Epithelial cell of esophagus (primary cell): ENCODE results near the gene ARHGEF18.

Experiments used
- DNase-seq: peaks from one replicate; pipeline ENCODE4 v3.0.0; 2010; ENCODE audit warnings: low read depth
- H3K4me3 ChIP-seq: 2 replicates; pipeline ENCODE4 v1.5.1; 2011; ENCODE audit warnings: mild to moderate bottlenecking, low read length, control low read depth
- TF ChIP-seq, protein P1 (sequence below): IDR thresholded peaks from 2 replicates; pipeline ENCODE4 v1.5.1; 2011; ENCODE audit warnings: low read depth, mild to moderate bottlenecking, low read length, control low read depth, inconsistent platforms; ENCODE audit not compliant: insufficient read depth; ENCODE audit errors: missing control alignments

The ARHGEF18 gene

DNA sequence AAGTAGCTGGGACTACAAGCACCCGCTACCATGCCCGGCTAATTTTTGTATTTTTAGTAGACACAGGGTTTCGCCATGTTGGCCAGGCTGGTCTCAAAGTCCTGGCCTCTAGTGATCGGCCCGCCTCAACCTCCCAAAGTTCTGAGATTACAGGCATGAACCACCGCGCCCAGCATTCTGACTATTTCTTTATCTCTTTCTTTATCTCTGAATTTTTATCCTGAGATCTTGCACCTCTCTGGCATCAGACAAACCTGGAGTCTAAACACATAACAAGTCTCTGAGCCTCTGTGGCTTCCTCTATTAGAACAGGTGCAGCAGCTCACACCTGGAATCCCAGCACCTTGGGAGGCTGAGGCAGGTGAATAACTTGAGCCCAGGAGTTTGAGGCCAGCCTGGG, 28.5 kb downstream of the ARHGEF18 start:
- TF ChIP-seq, protein P1, sequence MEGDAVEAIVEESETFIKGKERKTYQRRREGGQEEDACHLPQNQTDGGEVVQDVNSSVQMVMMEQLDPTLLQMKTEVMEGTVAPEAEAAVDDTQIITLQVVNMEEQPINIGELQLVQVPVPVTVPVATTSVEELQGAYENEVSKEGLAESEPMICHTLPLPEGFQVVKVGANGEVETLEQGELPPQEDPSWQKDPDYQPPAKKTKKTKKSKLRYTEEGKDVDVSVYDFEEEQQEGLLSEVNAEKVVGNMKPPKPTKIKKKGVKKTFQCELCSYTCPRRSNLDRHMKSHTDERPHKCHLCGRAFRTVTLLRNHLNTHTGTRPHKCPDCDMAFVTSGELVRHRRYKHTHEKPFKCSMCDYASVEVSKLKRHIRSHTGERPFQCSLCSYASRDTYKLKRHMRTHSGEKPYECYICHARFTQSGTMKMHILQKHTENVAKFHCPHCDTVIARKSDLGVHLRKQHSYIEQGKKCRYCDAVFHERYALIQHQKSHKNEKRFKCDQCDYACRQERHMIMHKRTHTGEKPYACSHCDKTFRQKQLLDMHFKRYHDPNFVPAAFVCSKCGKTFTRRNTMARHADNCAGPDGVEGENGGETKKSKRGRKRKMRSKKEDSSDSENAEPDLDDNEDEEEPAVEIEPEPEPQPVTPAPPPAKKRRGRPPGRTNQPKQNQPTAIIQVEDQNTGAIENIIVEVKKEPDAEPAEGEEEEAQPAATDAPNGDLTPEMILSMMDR = no peak
- no peak overlapping the region for H3K4me3 ChIP-seq
- no peak for DNase-seq

DNA sequence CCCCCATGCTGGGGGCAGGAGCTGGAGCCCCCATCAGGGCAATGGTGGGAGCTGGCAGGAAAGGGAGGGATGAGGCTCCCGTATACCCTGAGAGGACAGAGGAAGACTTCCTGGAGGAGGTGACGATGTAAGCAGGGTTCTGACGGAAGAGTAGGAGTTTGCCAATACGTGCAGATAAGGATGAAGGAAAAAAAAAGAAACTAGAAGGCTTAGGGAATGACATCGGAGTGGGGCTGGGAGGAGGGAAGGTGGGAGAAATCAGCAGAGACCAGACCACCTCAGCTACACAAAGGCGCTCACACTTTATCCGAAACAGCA, 32.3 kb downstream of the ARHGEF18 start:
- DNase-seq = no peak
- H3K4me3 ChIP-seq = no peak overlapping the region
- TF ChIP-seq, protein P1 = no peak

DNA sequence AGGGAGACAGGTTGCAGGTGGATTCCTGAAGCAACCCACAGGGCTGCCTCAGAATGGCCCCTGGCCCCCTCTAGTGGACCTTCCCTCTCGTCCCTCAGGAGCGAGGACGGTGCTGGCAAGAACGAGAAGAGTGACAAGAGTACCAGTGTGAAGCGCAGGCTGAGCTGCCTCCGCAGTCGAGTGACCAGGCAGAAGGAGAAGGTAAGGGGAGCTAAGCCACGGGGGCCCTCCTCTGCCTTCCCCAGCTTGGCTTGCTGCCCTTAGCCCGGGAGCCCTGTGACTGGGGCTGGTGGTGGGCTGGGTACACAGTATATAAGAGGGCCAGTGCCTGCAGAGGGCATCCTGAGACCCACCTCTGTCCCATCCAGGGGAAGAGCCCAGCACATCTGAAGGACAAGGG, 34.0 kb downstream of the ARHGEF18 start:
- no peak overlapping the region for H3K4me3 ChIP-seq
- TF ChIP-seq, protein P1 = no peak
- no peak for DNase-seq

DNA sequence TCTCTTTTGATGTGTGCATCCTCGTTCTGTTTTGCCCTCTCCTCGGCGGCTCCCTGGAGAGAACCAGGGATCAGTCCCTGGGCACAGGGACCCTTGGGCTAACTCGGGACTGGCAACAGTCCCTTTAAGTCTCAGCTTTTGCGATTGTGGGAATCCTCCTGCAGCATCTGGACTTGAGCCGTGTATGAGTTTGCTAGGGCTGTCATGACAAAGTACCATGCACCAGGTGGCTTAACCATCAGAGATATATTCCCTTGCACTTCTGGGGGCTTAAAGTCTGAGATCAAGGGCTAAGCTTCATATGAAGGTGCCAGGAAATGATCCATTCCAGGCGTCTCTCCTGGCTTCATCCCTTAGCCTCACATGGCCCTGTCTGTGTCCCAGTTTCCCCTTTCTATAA, 34.5 kb downstream of the ARHGEF18 start:
- TF ChIP-seq, protein P1 = no peak
- DNase-seq = no peak
- no peak overlapping the region for H3K4me3 ChIP-seq

- TF ChIP-seq, protein P1 = no peak
- H3K4me3 ChIP-seq = no peak overlapping the region
- DNase-seq = no peak
Measured at GRCh38 chr19:7385062-7385461, 36.3 kb downstream of the ARHGEF18 start.

- H3K4me3 ChIP-seq = no peak overlapping the region
- TF ChIP-seq, protein P1 = peak; percentile 23
- DNase-seq = peak; percentile 30
Measured at GRCh38 chr19:7386308-7386707, 37.6 kb downstream of the ARHGEF18 start.

GRCh38 chr19:7386769-7387168, 38.0 kb downstream of the ARHGEF18 start:
- TF ChIP-seq, protein P1 = no peak
- DNase-seq = no peak
- no peak overlapping the region for H3K4me3 ChIP-seq
